ENCODE results near the gene OLFM2. TPM values are rescaled to one million over a fixed set of nuclear protein-coding genes. Genes with fewer than 3 reads are reported as not detected.

OLFM2 gene
- total RNA-seq, 1 experiment from 2014 or later, result 9.7 TPM

DNA sequence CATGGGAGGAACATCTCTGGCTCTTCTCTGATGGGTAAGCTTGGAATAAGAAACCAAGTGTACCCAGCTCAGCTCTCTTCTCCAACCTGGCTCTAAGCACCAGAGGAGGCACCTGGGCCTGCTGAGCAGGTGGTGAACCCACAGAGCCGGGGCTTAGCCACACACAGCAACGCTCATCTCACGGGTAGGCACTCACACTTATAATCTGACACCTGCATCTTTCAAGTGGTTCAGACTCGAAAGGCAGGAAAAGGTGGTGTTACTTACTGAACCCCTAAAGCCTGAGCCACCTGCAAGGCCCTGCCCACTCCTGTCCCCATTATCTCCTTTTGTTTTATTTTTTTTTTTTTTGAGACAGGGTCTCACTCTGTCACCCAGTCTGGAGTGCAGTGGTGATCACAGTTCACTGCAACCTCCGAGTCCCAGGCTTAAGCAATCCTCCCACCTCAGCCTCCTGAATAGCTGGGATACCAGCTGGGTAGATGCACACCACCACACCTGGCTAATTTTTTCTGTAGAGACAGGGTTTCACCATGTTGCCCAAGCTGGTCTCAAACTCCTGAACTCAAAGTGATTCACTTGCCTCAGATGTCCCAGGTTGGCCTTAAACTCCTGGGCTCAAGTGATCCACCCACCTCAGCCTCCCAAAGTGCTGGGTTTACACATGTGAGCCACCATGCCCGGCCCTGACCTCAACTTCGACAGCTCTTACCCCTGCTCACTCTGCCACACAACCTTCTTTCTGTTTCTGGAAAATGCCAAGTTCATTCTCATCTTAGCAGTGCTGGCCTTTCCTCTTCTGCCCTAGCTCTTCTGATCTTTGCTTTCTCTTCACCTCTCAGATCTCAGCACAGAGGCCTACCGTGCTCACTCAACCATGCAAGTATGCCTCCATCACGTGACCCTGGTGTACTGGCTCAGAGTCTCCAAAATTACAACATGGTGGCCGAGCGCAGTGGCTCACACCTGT lies 127.2 kb downstream of the OLFM2 start:
- H3K4me3 ChIP-seq (ENCODE audit: low read depth in 2 of 2, low read length in 2 of 2), result no peak overlapping the region
- POLR2A ChIA-PET, result no interaction called here
- no TSS peak for BruUV-seq (replicated peaks)
- DNase-seq (ENCODE audit: low read depth, low spot score) (no peak), ATAC-seq (no peak)
- no peaks in the 10 kb centered on the region; the same call in 1 of the 2 replicates for H3K36me3 ChIP-seq (ENCODE audit: control insufficient read depth, insufficient read depth, low read length)
- TF ChIP-seq SIN3A (IDR thresholded peaks at IDR 0.05; ENCODE audit: borderline replicate concordance, insufficient read depth, low read depth, low read length), result no peak
- no peak for TF ChIP-seq TCF7L2 (IDR thresholded peaks at IDR 0.05; ENCODE audit: low read depth, low read length)
- H3K4me1 ChIP-seq (ENCODE audit: control insufficient read depth, insufficient read depth, low read length), result no peaks in the 10 kb centered on the region
- intact Hi-C loops (cut with micrococcal nuclease; ENCODE audit: unreplicated experiment), result no loop called here
- no peaks in the 10 kb centered on the region for H3K27me3 ChIP-seq (ENCODE audit: control insufficient read depth, insufficient read depth, low read length)
- in situ Hi-C loops (cut with HindIII; ENCODE audit: low pct_unique_long_range_greater_than_20kb, low sequenced_read_pairs), result no loop called here
- CTCF ChIA-PET, result no interaction called here
- no peak overlapping the region for H3K27ac ChIP-seq (ENCODE audit: low read length)
- no peaks in the 10 kb centered on the region for H3K9me3 ChIP-seq (ENCODE audit: control insufficient read depth, insufficient read depth, low read depth, low read length)

DNA sequence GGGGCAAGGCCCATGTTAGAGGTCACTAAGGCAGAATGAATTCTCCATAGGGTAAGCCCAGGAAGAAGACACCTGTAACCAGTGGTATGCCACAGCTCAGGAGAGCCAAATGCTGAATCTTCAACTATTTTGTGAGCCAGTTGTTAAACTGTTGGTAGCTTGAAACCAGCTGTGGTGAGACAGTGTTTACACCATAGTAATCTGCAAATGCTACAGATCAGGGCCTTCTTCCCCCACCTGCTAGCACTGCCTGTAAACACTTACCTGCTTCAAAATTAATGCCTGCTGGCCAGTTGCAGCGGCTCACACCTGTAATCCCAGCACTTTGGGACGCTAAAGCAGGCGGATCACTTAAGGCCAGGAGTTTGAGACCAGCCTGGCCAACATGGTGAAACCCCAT lies 129.5 kb downstream of the OLFM2 start:
- intact Hi-C loops (cut with micrococcal nuclease; ENCODE audit: unreplicated experiment) (no loop called here), in situ Hi-C loops (cut with HindIII; ENCODE audit: low pct_unique_long_range_greater_than_20kb, low sequenced_read_pairs) (no loop called here)
- H3K27ac ChIP-seq (ENCODE audit: low read length), result no peak overlapping the region
- no peaks in the 10 kb centered on the region for H3K27me3 ChIP-seq (ENCODE audit: control insufficient read depth, insufficient read depth, low read length)
- no peak overlapping the region for H3K4me3 ChIP-seq (ENCODE audit: low read depth in 2 of 2, low read length in 2 of 2)
- no peaks in the 10 kb centered on the region; the same call in 1 of the 2 replicates for H3K36me3 ChIP-seq (ENCODE audit: control insufficient read depth, insufficient read depth, low read length)
- ChIA-PET POLR2A (no interaction called here), CTCF (no interaction called here)
- H3K4me1 ChIP-seq (ENCODE audit: control insufficient read depth, insufficient read depth, low read length), result no peaks in the 10 kb centered on the region
- no TSS peak for BruUV-seq (replicated peaks)
- no peak for TF ChIP-seq POLR2AphosphoS5 (IDR thresholded peaks at IDR 0.05; ENCODE audit: low read depth, low read length)
- TF ChIP-seq SIN3A (IDR thresholded peaks at IDR 0.05; ENCODE audit: borderline replicate concordance, insufficient read depth, low read depth, low read length), result no peak
- TF ChIP-seq CTCF (IDR thresholded peaks at IDR 0.05), result no peak
- TF ChIP-seq TCF7L2 (IDR thresholded peaks at IDR 0.05; ENCODE audit: low read depth, low read length), result no peak
- no peak for TF ChIP-seq REST (IDR thresholded peaks at IDR 0.05; ENCODE audit: insufficient read depth in 1 of 2, low read depth in 2 of 2, low read length in 1 of 2)
- ATAC-seq, result no peak
- no peaks in the 10 kb centered on the region for H3K9me3 ChIP-seq (ENCODE audit: control insufficient read depth, insufficient read depth, low read depth, low read length)
- no peak for DNase-seq (ENCODE audit: low read depth, low spot score)

Other genes with a start within 250 kb of the OLFM2 start
- gene ZNF846, start 167.8 kb downstream of the OLFM2 start, total RNA-seq (2021; ENCODE audit: unreplicated experiment), result 10.2 TPM
- gene FBXL12, start 117.4 kb downstream of the OLFM2 start, total RNA-seq (2021; ENCODE audit: unreplicated experiment), result 29.2 TPM
- gene UBL5, start 108.6 kb downstream of the OLFM2 start, total RNA-seq (2021; ENCODE audit: unreplicated experiment), result 379 TPM
- 102 TPM for gene PIN1, start 101.2 kb downstream of the OLFM2 start, total RNA-seq (2021; ENCODE audit: unreplicated experiment)
- gene COL5A3, start 74.0 kb upstream of the OLFM2 start, total RNA-seq (2021; ENCODE audit: unreplicated experiment), result 0.18 TPM
- gene RDH8, start 77.0 kb upstream of the OLFM2 start, total RNA-seq (2021; ENCODE audit: unreplicated experiment), result not detected
- 17.4 TPM for gene SHFL, start 149.8 kb upstream of the OLFM2 start, total RNA-seq (2021; ENCODE audit: unreplicated experiment)
- gene ANGPTL6, start 166.2 kb upstream of the OLFM2 start, total RNA-seq (2021; ENCODE audit: unreplicated experiment), result 0.74 TPM
- 63.3 TPM for gene PPAN, start 169.8 kb upstream of the OLFM2 start, total RNA-seq (2021; ENCODE audit: unreplicated experiment)
- gene P2RY11, start 175.2 kb upstream of the OLFM2 start, total RNA-seq (2021; ENCODE audit: unreplicated experiment), result 12.5 TPM
- gene EIF3G, start 183.4 kb upstream of the OLFM2 start, total RNA-seq (2021; ENCODE audit: unreplicated experiment), result 233 TPM